Measurements from ENCODE around the gene ZNF775. TPM values are rescaled to one million over a fixed set of nuclear protein-coding genes. Genes with fewer than 3 reads are reported as not detected.

Gene ZNF775
- total RNA-seq, 6 experiments from 2014 or later: 0.44 to 1.6 (median 0.96) TPM

DNA sequence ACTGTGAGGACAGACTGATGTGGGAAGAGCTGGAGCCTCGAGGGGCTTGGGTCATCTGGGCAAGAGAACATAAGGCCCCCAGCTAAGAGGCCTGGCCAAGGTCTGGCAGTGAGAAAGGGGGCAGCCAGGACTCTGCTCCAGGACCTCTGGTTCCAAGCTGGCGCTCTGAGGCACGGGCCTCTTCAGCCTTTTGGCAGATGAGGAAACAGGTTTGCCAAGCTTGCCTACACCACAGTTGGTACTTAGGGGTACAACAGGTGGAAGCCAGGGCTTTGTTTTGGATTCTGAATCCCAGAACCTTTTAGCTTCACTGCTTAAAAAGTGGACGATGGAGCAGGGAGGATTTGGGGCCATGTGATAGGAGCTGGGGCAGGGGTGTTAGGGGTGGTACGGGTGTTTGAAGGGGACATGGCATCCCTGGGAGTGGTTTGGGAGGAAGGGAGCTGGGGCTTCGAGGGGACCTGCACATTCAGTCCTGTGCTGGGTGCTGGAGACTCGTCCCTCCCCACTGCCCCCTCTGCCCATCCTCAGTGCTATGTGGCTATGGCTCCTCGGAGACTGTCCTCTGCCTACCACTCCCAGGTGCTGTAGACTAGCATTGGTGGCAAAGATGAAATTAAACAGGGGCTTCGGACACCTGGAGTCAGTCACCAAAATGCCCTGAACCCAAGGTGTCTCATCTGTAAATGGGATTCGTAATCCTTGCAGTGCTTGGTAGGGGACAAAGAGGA, 30.3 kb downstream of the ZNF775 start:
- Histone ChIP-seq H3K9me3 (no peaks in the 10 kb centered on the region), H3K4me1 (peaks cover 0 to 18% (median 7%) of the 10 kb centered on the region in 4 donors), H3K4me3 (no peak overlapping the region), H3K36me3 (peaks cover 0 to 5% (median 0%) of the 10 kb centered on the region in 4 donors), H3K27ac (no peak overlapping the region), H3K27me3 (no peaks in the 10 kb centered on the region)
- DNase-seq (peak in 1 of 3 donors; percentile 28), ATAC-seq (no peak)
- TF ChIP-seq POLR2A (IDR thresholded peaks at IDR 0.05): no peak
- TF ChIP-seq, protein P1, sequence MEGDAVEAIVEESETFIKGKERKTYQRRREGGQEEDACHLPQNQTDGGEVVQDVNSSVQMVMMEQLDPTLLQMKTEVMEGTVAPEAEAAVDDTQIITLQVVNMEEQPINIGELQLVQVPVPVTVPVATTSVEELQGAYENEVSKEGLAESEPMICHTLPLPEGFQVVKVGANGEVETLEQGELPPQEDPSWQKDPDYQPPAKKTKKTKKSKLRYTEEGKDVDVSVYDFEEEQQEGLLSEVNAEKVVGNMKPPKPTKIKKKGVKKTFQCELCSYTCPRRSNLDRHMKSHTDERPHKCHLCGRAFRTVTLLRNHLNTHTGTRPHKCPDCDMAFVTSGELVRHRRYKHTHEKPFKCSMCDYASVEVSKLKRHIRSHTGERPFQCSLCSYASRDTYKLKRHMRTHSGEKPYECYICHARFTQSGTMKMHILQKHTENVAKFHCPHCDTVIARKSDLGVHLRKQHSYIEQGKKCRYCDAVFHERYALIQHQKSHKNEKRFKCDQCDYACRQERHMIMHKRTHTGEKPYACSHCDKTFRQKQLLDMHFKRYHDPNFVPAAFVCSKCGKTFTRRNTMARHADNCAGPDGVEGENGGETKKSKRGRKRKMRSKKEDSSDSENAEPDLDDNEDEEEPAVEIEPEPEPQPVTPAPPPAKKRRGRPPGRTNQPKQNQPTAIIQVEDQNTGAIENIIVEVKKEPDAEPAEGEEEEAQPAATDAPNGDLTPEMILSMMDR (IDR thresholded peaks at IDR 0.05): no peak
- intact Hi-C loops (cut with DNase I): no loop called here
- WGBS (ENCODE audit: insufficient coverage, low coverage, low lambda C conversion rate, missing lambda C conversion rate): 85% methylated on average over 4 of the region's 10 CpGs

DNA sequence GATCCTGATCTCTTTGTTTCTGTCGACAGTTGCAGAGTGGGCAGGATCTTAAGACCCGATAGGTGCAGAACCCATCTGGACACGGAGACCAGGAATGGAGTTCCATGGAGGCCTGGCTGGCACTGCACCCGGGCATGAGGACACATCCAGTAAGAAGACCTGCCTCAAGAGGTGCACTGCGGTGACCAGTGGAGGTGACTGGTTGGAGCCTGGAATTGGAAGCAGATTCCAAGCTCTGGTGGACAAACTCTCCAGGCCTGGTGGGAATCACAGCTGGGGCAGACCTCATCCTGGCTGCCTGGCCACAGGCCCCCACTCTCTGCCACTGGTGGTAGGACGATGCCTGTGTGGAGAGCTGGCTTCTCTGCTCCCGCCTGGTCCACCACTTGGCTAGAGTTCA, 31.0 kb downstream of the ZNF775 start:
- intact Hi-C loops (cut with DNase I): no loop called here
- Histone ChIP-seq H3K4me1 (peaks cover 0 to 23% (median 6%) of the 10 kb centered on the region in 4 donors), H3K27ac (no peak overlapping the region), H3K9me3 (no peaks in the 10 kb centered on the region), H3K4me3 (no peak overlapping the region), H3K27me3 (no peaks in the 10 kb centered on the region), H3K36me3 (peaks cover 0 to 5% (median 0%) of the 10 kb centered on the region in 4 donors)
- DNase-seq (no peak), ATAC-seq (no peak)
- 60% methylated on average over 1 of the region's 7 CpGs for WGBS (ENCODE audit: insufficient coverage, low coverage, low lambda C conversion rate, missing lambda C conversion rate)
- TF ChIP-seq POLR2A (IDR thresholded peaks at IDR 0.05): no peak
- TF ChIP-seq, protein P1 (IDR thresholded peaks at IDR 0.05): no peak

- H3K27me3 ChIP-seq: no peaks in the 10 kb centered on the region
Observed at GRCh38 chr7:150410680-150411346, 31.7 kb downstream of the ZNF775 start.

DNA sequence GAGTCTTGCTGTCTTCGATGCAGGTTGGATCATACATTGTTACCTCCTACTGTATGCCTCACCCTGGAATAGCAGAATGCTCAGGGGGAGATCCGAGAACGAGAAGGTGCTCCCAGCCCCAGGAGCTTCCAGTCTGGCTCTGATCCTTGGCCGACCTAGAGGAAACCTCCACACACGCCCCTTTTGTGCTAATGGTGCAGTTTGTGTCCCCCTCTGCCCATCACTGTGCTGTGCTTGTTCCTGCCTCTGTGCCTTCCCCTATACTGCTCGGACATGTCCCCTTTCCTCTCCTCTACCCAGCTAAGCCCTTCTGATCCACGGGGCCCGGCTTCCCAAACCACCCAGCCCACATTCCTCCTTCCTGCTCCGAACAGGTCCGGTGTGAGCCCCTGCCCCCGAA, 32.5 kb downstream of the ZNF775 start:
- DNase-seq (no peak), ATAC-seq (no peak)
- H3K36me3 ChIP-seq: peaks cover 0 to 5% (median 0%) of the 10 kb centered on the region in 4 donors
- intact Hi-C loops (cut with DNase I): no loop called here
- peaks cover 0 to 23% (median 3%) of the 10 kb centered on the region in 4 donors for H3K4me1 ChIP-seq
- no peaks in the 10 kb centered on the region for H3K27me3 ChIP-seq
- TF ChIP-seq, protein P1 (IDR thresholded peaks at IDR 0.05): no peak
- TF ChIP-seq POLR2A (IDR thresholded peaks at IDR 0.05): no peak
- no peak overlapping the region for H3K27ac ChIP-seq
- H3K9me3 ChIP-seq: no peaks in the 10 kb centered on the region
- 86% methylated on average over 5 of the region's 11 CpGs for WGBS (ENCODE audit: insufficient coverage, low coverage, low lambda C conversion rate, missing lambda C conversion rate)
- H3K4me3 ChIP-seq: no peak overlapping the region

More at GRCh38 chr7:150410680-150411346, 31.7 kb downstream of the ZNF775 start:
- Histone ChIP-seq H3K36me3 (peaks cover 0 to 5% (median 0%) of the 10 kb centered on the region in 4 donors), H3K27ac (no peak overlapping the region), H3K4me3 (no peak overlapping the region), H3K4me1 (peaks cover 0 to 28% (median 8%) of the 10 kb centered on the region in 4 donors), H3K9me3 (no peaks in the 10 kb centered on the region)
- no peak for DNase-seq
- no peak for TF ChIP-seq POLR2A (IDR thresholded peaks at IDR 0.05)
- TF ChIP-seq, protein P1 (IDR thresholded peaks at IDR 0.05): no peak
- ATAC-seq: no peak
- WGBS (ENCODE audit: insufficient coverage, low coverage, low lambda C conversion rate, missing lambda C conversion rate): 91% methylated on average over 8 of the region's 10 CpGs
- intact Hi-C loops (cut with DNase I): no loop called here

Measured in right lobe of liver (tissue), 6 donors.